WERI-Rb-1 (cell line): ENCODE results near the gene NSD2.
A peak's percentile ranks its signal among the peaks of the same experiment; 100 is the strongest.
"Not testable (repeated sequence)": the region's sequence is repeated elsewhere in the genome, so short reads cannot be mapped to it uniquely, and the experiment has no call there.

Experiments
- DNase-seq: peaks from one replicate; pipeline ENCODE4 v3.0.0-alpha.2; 2020
- H3K27ac ChIP-seq: fragments of 250-450 bp; sonication (Bioruptor Pico); 2 replicates; pipeline ENCODE4 v1.5.1; 2020; ENCODE audit warnings: mild to moderate bottlenecking, moderate library complexity
- H3K27me3 ChIP-seq: fragments of 250-450 bp; sonication (Bioruptor Pico); 2 replicates; pipeline ENCODE4 v1.5.1; 2021; ENCODE audit warnings: mild to moderate bottlenecking, low read depth, moderate library complexity; ENCODE audit not compliant: insufficient read depth, severe bottlenecking
- H3K36me3 ChIP-seq: fragments of 250-450 bp; sonication (Bioruptor Pico); 2 replicates; pipeline ENCODE4 v1.5.1; 2020; ENCODE audit warnings: mild to moderate bottlenecking, moderate library complexity
- H3K4me3 ChIP-seq: 2 replicates; pipeline ENCODE4 v1.5.1; 2011; ENCODE audit warnings: low read depth, mild to moderate bottlenecking, control low read depth, low read length
- H3K9me3 ChIP-seq: fragments of 250-450 bp; sonication (Bioruptor Pico); 2 replicates; pipeline ENCODE4 v1.5.1; 2021; ENCODE audit warnings: mild to moderate bottlenecking, moderate library complexity; ENCODE audit not compliant: severe bottlenecking
- CTCF ChIP-seq: IDR thresholded peaks from 2 replicates; pipeline ENCODE4 v1.5.1; 2011; ENCODE audit warnings: low read depth, mild to moderate bottlenecking, control low read depth, inconsistent platforms, low read length

Gene NSD2

DNA sequence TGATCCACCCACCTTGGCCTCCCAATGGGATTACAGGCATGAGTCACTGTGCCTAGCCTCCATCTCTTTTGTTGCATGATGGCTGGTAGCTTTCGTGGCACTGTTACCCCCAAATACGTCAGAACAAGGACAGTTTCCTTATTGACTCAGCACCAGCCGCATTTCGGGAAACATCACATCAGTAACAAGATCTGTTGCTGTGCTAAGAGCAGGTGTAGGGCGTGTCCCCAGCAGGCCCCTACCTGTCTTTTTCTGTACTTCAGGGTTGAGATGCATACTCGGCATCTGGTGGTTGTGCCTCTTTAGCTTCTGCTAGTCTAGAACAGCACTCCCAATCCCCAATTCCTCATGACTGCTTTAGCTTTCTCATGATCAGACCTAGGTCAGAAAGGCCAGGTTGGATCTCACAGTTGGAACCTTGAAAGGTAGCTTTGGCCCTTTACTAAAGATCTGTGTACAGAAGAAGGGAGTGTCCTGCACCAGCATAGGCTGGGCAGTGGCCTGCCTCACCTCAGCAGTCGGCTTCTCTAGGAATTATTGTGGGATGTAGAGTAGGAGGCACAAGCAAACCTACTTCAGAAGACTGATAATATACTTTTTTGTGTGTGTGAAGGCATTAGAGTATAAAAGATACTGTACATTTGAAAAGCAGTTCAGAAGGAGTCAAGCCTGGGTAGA lies 36.8 kb downstream of the NSD2 start:
- H3K36me3 ChIP-seq = peaks cover 71% of the 10 kb centered on the region
- DNase-seq = no peak
- no peak for TF ChIP-seq CTCF
- H3K9me3 ChIP-seq = no peaks in the 10 kb centered on the region
- no peaks in the 10 kb centered on the region for H3K27me3 ChIP-seq
- no peak overlapping the region for H3K4me3 ChIP-seq
- no peak overlapping the region for H3K27ac ChIP-seq

GRCh38 chr4:1909696-1910095 lies 38.5 kb downstream of the NSD2 start:
- not testable (repeated sequence) for H3K27me3 ChIP-seq, H3K27ac ChIP-seq, H3K4me3 ChIP-seq, H3K9me3 ChIP-seq, DNase-seq
- peaks cover 71% of the 10 kb centered on the region for H3K36me3 ChIP-seq

DNA sequence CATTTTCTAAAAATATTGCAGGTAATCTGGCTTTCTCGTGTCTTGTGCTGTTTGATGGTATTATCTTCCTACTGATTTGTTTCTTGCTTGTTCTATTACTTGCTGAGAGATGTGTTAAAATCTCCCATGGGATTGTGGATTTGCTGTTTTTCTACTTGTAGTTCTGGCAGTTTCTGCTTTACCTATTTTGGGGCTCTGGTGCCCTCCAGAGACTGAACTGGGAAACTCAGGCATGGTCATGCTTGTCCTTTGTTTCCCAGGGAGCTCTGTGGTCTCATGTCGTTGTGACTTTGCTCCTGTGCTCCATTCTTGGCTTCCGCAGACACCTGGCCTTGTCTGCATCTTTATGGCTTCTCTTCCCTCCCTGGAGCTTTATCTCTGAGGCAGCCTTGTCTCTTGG lies 39.5 kb downstream of the NSD2 start:
- H3K4me3 ChIP-seq = no peak overlapping the region
- peak; percentile 85 for TF ChIP-seq CTCF
- no peaks in the 10 kb centered on the region for H3K27me3 ChIP-seq
- DNase-seq = peak; percentile 73
- H3K36me3 ChIP-seq = peaks cover 68% of the 10 kb centered on the region
- H3K9me3 ChIP-seq = no peaks in the 10 kb centered on the region
- H3K27ac ChIP-seq = peak overlapping the region; percentile 43

GRCh38 chr4:1911316-1911715 lies 40.1 kb downstream of the NSD2 start:
- H3K27ac ChIP-seq, H3K27me3 ChIP-seq, H3K9me3 ChIP-seq, H3K4me3 ChIP-seq: not testable (repeated sequence)
- H3K36me3 ChIP-seq = peaks cover 68% of the 10 kb centered on the region
- DNase-seq = peak; percentile 30

- Histone ChIP-seq H3K4me3 (no peak overlapping the region), H3K36me3 (peaks cover 80% of the 10 kb centered on the region), H3K27ac (no peak overlapping the region), H3K9me3 (no peaks in the 10 kb centered on the region), H3K27me3 (no peaks in the 10 kb centered on the region)
- no peak for TF ChIP-seq CTCF
- no peak for DNase-seq
Measured at GRCh38 chr4:1922821-1923220, 51.6 kb downstream of the NSD2 start.

GRCh38 chr4:1927675-1928074 lies 56.5 kb downstream of the NSD2 start:
- DNase-seq = no peak
- no peak overlapping the region for H3K4me3 ChIP-seq
- H3K36me3 ChIP-seq = peaks cover 83% of the 10 kb centered on the region

More at GRCh38 chr4:1927675-1928074, 56.5 kb downstream of the NSD2 start:
- TF ChIP-seq CTCF = no peak
- H3K9me3 ChIP-seq = no peaks in the 10 kb centered on the region
- H3K27ac ChIP-seq = no peak overlapping the region
- no peaks in the 10 kb centered on the region for H3K27me3 ChIP-seq
